Lower lobe of right lung (tissue), 2 donors: ENCODE results near the gene LMCD1. TPM values are rescaled to one million over a fixed set of nuclear protein-coding genes. Genes with fewer than 3 reads are reported as not detected.

Source experiments
- ATAC-seq, 2 donors: fragments of 200-7000 bp; cut with Tn5 transposase; one replicate each; pipeline ENCODE4 v1.9.1; 2020 to 2022; ENCODE audit warnings: mild to moderate bottlenecking in 2 of 2, moderate library complexity in 2 of 2
- DNase-seq: peaks from one replicate; pipeline ENCODE4 v3.0.0-alpha.2; 2020
- H3K27ac ChIP-seq: fragments of 200-600 bp; one replicate; pipeline ENCODE4 v1.8.0; 2022
- H3K27me3 ChIP-seq: fragments of 200-600 bp; one replicate; pipeline ENCODE4 v1.8.0; 2022; ENCODE audit warnings: low read depth
- H3K36me3 ChIP-seq: fragments of 200-600 bp; one replicate; pipeline ENCODE4 v1.8.0; 2022; ENCODE audit warnings: mild to moderate bottlenecking
- H3K4me1 ChIP-seq: fragments of 200-600 bp; one replicate; pipeline ENCODE4 v1.8.0; 2022
- H3K4me3 ChIP-seq: fragments of 200-600 bp; one replicate; pipeline ENCODE4 v1.8.0; 2022; ENCODE audit warnings: mild to moderate bottlenecking
- H3K9me3 ChIP-seq: fragments of 200-600 bp; one replicate; pipeline ENCODE4 v1.8.0; 2022
- CTCF ChIP-seq: fragments of 200-600 bp; IDR thresholded peaks from one replicate; pipeline ENCODE4 v1.8.0; 2022; ENCODE audit warnings: antibody characterized with exemption, mild to moderate bottlenecking
- intact Hi-C: fragments of 100-400 bp; cut with DNase I; formaldehyde crosslinking; loops from one replicate; pipeline ENCODE4 v1.11.0; 2022
- total RNA-seq: library from RNA; stranded (reverse); fragmentation: NEBNext Ultra II Directional; extraction: Animal tissue kit (Norgen Biotek cat#: 25700); gene quantifications from one replicate; pipeline ENCODE4 v1.2.1, GENCODE V29; 2021
- donor health status: DM: no; HTN: yes; CAD: no; lungs with severe emphysema.

The LMCD1 gene
- total RNA-seq, 1 donor from 2014 or later: 93.6 TPM

- no peaks in the 10 kb centered on the region for H3K9me3 ChIP-seq
- H3K36me3 ChIP-seq: peaks cover 16% of the 10 kb centered on the region
- TF ChIP-seq CTCF: no peak
- no peaks in the 10 kb centered on the region for H3K27me3 ChIP-seq
- no peak overlapping the region for H3K4me3 ChIP-seq
- peak overlapping the region; percentile 32 for H3K27ac ChIP-seq
- peaks cover 33% of the 10 kb centered on the region for H3K4me1 ChIP-seq
- no peak for ATAC-seq
- intact Hi-C loops: no loop called here
- DNase-seq: no peak
Measured at GRCh38 chr3:8574040-8574669, 72.5 kb downstream of the LMCD1 start.

GRCh38 chr3:8574670-8575322 lies 73.2 kb downstream of the LMCD1 start:
- peak overlapping the region; percentile 32 for H3K27ac ChIP-seq

GRCh38 chr3:8575364-8576104 lies 73.9 kb downstream of the LMCD1 start:
- no peaks in the 10 kb centered on the region for H3K9me3 ChIP-seq
- DNase-seq (no peak), ATAC-seq (no peak)
- intact Hi-C loops: no loop called here
- no peak overlapping the region for H3K4me3 ChIP-seq
- peaks cover 31% of the 10 kb centered on the region for H3K4me1 ChIP-seq
- no peaks in the 10 kb centered on the region for H3K27me3 ChIP-seq
- H3K36me3 ChIP-seq: peaks cover 8% of the 10 kb centered on the region
- H3K27ac ChIP-seq: no peak overlapping the region
- no peak for TF ChIP-seq CTCF

More at GRCh38 chr3:8574670-8575322, 73.2 kb downstream of the LMCD1 start:
- intact Hi-C loops: no loop called here
- ATAC-seq (no peak), DNase-seq (no peak)
- peaks cover 33% of the 10 kb centered on the region for H3K4me1 ChIP-seq
- peaks cover 11% of the 10 kb centered on the region for H3K36me3 ChIP-seq
- H3K27me3 ChIP-seq: no peaks in the 10 kb centered on the region
- no peak overlapping the region for H3K4me3 ChIP-seq
- H3K9me3 ChIP-seq: no peaks in the 10 kb centered on the region
- TF ChIP-seq CTCF: no peak

- Histone ChIP-seq H3K36me3 (peaks cover 2% of the 10 kb centered on the region), H3K27ac (peak overlapping the region; percentile 9), H3K4me3 (no peak overlapping the region), H3K9me3 (no peaks in the 10 kb centered on the region), H3K27me3 (no peaks in the 10 kb centered on the region), H3K4me1 (peaks cover 24% of the 10 kb centered on the region)
- DNase-seq (no peak), ATAC-seq (no peak)
- TF ChIP-seq CTCF: no peak
- intact Hi-C loops: no loop called here
Measured at GRCh38 chr3:8576436-8576835, 74.8 kb downstream of the LMCD1 start.

- intact Hi-C loops: no loop called here
- Histone ChIP-seq H3K27ac (peak overlapping the region; percentile 9), H3K36me3 (no peaks in the 10 kb centered on the region), H3K27me3 (no peaks in the 10 kb centered on the region), H3K4me1 (peaks cover 19% of the 10 kb centered on the region), H3K4me3 (no peak overlapping the region), H3K9me3 (no peaks in the 10 kb centered on the region)
- DNase-seq (no peak), ATAC-seq (peak; percentile 33 to 58)
- no peak for TF ChIP-seq CTCF
Measured at GRCh38 chr3:8576841-8577571, 75.4 kb downstream of the LMCD1 start.
